Fibroblast of pulmonary artery (primary cell): ENCODE measurements around the gene GAB4.

Experiments
- DNase-seq: peaks from one replicate; pipeline ENCODE4 v3.0.0-alpha.2; 2010; ENCODE audit warnings: low read depth
- H3K4me3 ChIP-seq: replicated peaks from 2 replicates; pipeline ENCODE4 v1.5.1; 2011; ENCODE audit warnings: low read depth, mild to moderate bottlenecking, control low read depth, low read length, moderate library complexity
- TF ChIP-seq, protein P1 (sequence below): IDR thresholded peaks from 2 replicates; pipeline ENCODE4 v1.5.1; 2011; ENCODE audit warnings: mild to moderate bottlenecking, control low read depth, low read length, inconsistent platforms; ENCODE audit errors: missing control alignments

GAB4 gene

GRCh38 chr22:17007257-17007656 lies 765 bp downstream of the GAB4 start:
- TF ChIP-seq, protein P1, sequence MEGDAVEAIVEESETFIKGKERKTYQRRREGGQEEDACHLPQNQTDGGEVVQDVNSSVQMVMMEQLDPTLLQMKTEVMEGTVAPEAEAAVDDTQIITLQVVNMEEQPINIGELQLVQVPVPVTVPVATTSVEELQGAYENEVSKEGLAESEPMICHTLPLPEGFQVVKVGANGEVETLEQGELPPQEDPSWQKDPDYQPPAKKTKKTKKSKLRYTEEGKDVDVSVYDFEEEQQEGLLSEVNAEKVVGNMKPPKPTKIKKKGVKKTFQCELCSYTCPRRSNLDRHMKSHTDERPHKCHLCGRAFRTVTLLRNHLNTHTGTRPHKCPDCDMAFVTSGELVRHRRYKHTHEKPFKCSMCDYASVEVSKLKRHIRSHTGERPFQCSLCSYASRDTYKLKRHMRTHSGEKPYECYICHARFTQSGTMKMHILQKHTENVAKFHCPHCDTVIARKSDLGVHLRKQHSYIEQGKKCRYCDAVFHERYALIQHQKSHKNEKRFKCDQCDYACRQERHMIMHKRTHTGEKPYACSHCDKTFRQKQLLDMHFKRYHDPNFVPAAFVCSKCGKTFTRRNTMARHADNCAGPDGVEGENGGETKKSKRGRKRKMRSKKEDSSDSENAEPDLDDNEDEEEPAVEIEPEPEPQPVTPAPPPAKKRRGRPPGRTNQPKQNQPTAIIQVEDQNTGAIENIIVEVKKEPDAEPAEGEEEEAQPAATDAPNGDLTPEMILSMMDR, result no peak
- no peak overlapping the region for H3K4me3 ChIP-seq
- no peak for DNase-seq

DNA sequence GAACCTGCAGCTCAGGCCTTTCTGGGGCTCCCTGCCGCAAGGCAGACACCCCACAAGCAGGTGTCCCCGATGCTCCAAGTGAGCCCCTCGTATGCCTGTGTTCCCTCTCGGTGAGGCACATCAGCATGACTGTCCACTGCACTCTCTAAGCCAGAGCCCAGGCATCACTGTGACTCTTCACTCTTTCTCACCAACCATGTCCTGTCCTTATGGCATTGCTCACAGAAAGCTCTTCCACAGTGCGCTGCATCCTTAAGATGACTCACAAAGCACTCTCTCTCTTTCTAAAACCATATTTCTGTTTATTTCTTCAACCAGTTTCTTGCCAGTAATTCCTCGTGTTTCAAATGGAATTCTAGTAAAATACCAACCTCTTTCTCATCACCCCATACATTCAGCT lies 18.1 kb downstream of the GAB4 start:
- no peak overlapping the region for H3K4me3 ChIP-seq
- DNase-seq, result no peak
- TF ChIP-seq, protein P1, result no peak

- H3K4me3 ChIP-seq, result no peak overlapping the region
- TF ChIP-seq, protein P1, result no peak
- no peak for DNase-seq
Measured at GRCh38 chr22:16988257-16988656, 19.8 kb downstream of the GAB4 start.

GRCh38 chr22:16987822-16988221 lies 20.2 kb downstream of the GAB4 start:
- TF ChIP-seq, protein P1, result no peak
- no peak for DNase-seq
- H3K4me3 ChIP-seq, result no peak overlapping the region

GRCh38 chr22:16975155-16975885 lies 32.7 kb downstream of the GAB4 start:
- H3K4me3 ChIP-seq, result no peak overlapping the region
- no peak for DNase-seq
- TF ChIP-seq, protein P1, result no peak

- no peak for DNase-seq
- TF ChIP-seq, protein P1, result no peak
- H3K4me3 ChIP-seq, result no peak overlapping the region
Measured at GRCh38 chr22:16974298-16975084, 33.5 kb downstream of the GAB4 start.
